IMR-90 (cell line): ENCODE results near the gene GXYLT2.

Experiments
- CTCF ChIP-seq: conservative IDR thresholded peaks from 2 replicates; pipeline ENCODE4 v1.5.1; 2012; ENCODE audit warnings: mild to moderate bottlenecking, low read depth, low read length, improper control_type of control experiment
- FOS ChIP-seq: fragments of 150-350 bp; IDR thresholded peaks from 2 replicates; pipeline ENCODE4 v1.6.1; 2016; ENCODE audit warnings: low read depth, low read length
- MXI1 ChIP-seq: IDR thresholded peaks from 2 replicates; pipeline ENCODE4 v1.6.1; 2012; ENCODE audit warnings: low read depth, mild to moderate bottlenecking, low read length, moderate library complexity, borderline replicate concordance
- POLR2A ChIP-seq: IDR thresholded peaks from 2 replicates; pipeline ENCODE4 v1.6.1; 2012; ENCODE audit warnings: mild to moderate bottlenecking, low read depth, low read length
- RAD21 ChIP-seq: IDR thresholded peaks from 2 replicates; pipeline ENCODE4 v1.6.1; 2012; ENCODE audit warnings: low read length, improper control_type of control experiment
- USF2 ChIP-seq: fragments of 150-350 bp; IDR thresholded peaks from 2 replicates; pipeline ENCODE4 v1.6.1; 2017; ENCODE audit warnings: mild to moderate bottlenecking, antibody characterized with exemption, low read length, low read depth

- no peak for TF ChIP-seq POLR2A
- TF ChIP-seq CTCF = no peak
- TF ChIP-seq RAD21 = no peak
- no peak for TF ChIP-seq MXI1
- TF ChIP-seq USF2 = no peak
- no peak for TF ChIP-seq FOS
Observed at GRCh38 chr3:72942427-72942826, 54.6 kb downstream of the GXYLT2 start.
